Glomerular visceral epithelial cell (primary cell): ENCODE data around the gene ABLIM1.

Experiments used
- DNase-seq: peaks from one replicate; pipeline ENCODE4 v3.0.0-alpha.2; 2016; ENCODE audit errors: extremely low spot score

The ABLIM1 gene

DNA sequence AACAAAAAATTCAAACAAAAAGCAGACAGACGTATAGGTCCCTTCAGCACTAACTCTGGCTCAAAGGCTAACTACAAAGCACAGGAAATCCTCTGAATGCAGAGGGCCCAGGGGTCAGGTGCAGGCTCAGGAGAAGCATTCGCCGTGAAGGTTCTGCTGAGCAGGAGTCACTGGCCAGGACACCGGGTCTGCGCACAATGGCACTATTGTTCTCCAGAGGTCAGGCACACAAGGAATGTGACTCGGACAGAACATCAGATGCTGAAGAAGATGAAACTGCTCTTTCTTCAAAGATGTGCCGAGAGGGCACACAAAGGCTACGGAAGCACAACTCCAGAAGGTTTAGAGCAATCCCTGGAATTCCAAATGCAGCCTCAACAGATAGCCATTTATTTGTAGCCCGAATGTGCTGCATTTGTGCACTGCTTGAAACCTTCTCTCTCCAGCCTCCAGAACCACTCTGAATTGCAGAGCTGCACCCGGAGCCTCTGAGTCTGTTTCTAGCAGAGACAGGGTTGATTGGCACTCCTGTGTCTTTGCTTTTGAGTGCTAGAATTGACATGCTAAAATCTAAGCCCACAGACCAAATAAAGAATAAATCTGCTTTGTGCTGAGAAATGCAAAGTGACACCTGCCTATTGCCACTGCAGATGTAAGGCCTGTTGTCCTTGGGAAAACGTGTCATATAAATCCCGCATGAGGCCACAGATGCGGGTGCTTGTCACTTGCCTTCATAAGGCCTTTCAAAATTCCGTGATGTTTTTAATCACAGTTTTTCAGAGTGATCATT lies 168.4 kb downstream of the ABLIM1 start:
- no peak for DNase-seq

DNA sequence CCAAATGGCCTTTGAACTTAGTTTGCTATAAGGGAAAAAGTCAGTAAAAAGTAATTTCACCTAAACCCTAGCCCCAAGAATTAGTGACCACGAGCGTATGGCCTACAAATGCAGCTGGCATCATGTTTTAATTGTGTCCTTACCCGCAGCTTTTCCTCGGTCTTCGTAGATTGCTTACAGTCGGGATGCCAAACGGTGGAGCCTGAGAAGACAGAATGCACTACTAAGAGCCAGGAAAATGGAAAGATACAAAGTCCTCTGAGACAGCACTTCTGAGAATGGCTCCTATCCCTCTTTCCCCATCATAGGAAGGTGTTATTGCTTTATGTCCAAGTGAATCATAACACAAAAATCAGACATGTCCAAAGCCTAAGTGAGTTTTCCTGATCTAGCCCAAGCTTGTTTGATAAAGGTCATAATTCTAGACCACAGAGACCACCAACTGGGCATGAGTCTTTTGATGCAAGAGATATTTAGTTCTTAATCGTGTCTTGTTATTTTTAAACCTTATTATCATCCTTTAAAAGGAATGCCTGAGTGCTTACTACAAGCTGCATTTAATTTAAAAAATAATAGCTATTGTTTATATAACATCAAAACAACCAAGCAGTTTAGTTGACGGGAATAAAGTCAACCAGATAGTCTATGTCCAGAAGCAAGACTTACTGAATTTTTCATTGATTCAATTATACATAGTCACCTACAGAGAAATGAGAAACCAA lies 170.1 kb downstream of the ABLIM1 start:
- DNase-seq: peak; percentile 8

DNA sequence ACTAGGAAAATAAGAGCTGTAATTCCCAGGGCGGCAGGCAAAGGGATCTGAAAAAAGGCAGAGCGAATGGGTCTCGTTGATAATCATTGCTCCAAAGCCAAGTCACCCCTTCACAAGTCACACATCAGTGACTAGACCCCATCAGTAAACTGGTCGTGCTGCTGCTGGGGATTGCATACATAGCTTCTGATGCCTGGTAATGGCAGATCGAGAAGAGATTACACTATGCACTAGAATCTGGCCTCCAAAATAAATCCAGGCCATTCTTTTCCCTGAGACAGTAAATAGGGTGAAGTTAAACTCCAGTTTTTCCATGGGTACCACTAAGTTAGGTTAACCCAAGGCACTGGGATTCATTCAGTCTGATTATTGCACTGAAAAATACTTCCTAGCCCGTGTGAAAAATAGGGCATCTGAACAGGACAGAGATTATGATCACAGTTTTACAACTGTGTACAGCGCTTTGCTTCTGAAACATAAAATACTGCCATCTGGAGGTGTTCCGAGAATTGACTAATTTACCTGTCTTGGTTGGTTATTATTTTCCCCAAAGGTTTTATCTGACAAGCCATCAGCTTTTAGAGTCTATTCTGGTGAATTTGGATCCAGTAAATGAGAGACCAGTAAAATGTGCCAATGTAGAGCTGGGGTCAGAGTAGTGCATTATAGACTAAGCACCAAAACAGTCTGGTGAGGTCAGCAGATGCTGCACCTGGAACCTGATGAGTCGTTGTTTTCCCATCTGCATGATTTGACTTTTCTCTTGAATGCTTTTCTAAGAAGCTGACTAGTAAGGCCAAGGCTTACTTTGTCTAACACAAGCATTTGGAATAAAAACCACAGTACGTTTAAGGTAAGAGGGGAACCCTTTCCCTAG lies 170.9 kb downstream of the ABLIM1 start:
- DNase-seq: peak; percentile 54

DNA sequence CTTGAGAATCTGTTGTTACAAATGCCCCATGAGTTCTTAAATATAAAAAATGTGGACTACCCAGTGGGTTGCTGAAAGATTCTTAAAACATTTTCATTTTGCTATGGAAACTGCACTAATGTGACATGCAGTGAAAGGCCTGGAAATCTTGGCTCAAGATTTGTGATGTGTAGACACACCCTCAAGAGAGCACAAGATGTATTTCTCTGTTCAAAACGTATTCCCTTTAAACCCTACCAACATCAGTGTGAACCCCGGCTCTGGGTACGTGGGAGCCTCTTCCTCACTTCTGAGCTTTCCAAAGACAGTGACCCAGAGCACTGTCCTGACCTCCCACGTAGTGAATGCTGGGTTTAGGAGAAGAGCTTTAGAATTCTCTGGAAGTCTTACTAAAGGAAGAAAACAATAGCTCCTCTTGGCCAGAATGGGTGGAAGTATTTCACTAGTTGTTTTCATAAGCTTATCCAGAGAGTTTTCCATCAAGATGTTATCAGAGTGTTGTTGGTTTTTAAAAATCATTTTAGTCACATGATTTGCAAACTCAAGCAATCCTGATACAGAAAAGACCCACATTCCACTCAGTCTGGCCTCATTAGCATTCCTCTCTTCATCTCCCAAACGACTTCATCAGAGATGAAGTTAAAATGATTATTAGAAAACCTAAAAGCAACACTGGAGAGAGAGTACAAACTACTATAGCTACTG lies 172.2 kb downstream of the ABLIM1 start:
- no peak for DNase-seq

DNA sequence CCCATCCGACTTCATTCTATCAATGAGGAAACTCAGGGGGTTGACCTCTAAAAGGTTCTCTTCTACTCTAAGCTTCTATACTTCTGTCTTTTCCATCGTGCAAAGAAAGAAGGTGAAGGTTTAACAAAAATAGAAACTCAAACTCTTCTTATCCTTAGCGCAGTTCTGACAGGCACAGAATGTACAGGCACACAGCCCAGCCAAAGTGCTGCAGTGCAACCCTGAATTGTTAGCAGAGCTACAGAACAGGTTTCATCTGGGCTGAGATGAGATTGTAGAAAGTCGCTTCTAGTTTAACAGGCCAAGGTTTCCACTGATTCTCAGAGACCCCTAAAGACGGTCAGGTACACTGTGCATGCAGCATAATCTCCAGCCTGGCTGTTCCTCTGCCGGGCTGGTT lies 174.5 kb downstream of the ABLIM1 start:
- DNase-seq: no peak

DNA sequence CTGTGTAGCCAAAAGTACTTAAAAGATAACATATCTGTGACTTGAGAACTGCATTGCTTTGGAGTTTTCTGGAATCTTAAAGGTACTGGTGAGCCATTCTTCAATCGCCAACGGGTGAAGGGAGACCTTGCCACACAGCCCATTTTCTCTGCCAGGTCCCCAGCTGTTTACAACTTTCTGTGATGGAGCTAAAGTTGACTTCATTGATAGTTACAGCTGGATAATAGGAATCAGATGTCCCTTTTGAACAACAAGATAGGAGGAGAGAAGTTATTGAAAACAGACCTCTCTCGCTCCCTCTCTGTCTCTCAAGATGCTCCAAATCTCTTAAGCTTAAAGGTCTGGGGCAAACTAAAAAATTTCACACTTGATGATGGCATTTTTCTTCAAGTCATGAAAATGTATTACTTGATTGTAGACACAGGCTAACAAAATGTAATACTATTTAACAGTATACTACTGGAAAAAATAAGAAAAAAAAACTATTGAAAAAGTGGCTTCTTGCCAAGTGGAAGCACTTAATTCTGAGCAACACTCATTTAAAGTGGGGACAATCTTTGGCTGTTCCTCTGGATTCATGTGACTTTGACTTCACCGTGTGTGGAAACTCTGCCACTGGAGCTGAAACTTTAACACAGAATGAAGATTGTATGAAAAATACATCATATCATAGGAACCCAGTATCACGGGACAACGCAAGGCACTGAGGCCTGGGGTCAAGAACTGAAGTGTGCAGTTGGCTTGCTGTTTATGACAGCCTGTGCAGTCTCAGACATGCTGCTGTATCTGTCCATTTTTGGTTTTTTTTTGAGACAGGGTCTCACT lies 175.4 kb downstream of the ABLIM1 start:
- no peak for DNase-seq

DNA sequence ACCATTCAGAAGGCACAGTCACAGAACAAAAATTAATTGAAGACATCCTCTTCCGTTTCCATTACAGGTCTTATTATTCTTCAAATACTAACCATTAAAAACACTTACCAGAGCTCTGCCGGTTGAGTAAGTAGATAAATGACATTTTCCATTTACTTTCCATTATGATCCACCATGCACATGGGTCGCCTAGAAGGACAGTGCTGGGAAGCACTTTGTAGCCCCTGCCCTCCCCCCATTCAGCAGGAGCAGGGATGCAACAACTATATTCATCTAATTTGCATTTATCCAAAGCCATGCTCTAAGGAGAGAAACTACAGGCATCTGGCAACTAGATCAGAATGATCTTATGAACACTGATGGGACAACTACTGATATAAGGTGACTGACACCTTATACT lies 177.0 kb downstream of the ABLIM1 start:
- DNase-seq: no peak

DNA sequence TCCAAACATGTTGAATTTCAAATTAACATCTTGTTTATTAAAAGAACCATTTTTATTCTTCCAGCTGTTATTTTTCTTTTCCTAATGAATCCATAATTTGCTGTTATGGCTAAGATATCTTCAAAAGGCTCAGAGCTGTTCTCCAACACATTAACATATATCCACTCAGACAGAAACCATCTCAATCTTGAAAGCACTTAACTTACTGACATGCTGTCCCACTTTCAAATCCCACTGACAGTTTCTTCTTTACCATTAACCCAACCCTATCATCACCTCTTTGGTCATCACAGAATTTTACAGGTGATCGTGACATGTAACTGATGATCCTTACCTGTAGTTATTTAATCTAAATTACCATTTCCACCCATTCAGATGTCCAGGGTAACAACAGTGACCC lies 178.2 kb downstream of the ABLIM1 start:
- DNase-seq: no peak

DNA sequence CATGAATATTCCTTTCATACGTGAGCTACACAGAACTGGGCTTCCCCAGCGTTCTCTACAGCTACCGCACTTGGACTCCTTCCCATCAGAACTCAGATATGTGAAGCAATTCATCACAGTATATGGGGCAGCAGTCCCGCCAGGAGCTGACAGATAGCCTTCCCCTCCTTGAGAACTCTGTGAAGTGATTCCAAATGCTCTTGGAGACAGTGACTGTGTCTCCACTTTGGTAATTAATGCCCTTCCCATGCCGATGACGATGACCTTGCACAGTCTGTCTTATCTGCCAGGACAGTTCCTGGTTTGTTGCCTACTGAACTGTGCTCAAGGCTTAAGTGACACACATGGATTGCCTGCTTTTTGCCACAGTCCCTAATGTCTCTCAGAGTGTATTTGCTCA lies 178.8 kb downstream of the ABLIM1 start:
- no peak for DNase-seq

DNA sequence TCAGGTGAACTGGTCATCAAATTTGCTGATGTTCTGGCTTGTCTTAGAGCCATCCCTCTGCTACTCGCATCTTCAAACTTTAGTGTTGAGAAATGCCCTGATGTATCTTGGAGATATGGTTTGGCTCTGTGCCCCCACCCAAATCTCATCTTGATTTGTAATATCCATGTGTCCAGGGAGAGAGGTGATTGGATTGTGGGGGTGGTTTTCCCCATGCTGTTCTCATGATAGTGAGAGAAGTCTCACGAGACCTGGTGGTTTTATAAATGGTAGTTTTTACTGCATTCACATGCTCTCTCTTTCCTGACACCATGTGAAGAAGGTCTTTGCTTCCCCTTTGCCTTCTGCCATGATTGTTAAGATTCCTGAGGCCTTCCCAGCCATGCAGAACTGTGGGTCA lies 179.8 kb downstream of the ABLIM1 start:
- DNase-seq: no peak

DNA sequence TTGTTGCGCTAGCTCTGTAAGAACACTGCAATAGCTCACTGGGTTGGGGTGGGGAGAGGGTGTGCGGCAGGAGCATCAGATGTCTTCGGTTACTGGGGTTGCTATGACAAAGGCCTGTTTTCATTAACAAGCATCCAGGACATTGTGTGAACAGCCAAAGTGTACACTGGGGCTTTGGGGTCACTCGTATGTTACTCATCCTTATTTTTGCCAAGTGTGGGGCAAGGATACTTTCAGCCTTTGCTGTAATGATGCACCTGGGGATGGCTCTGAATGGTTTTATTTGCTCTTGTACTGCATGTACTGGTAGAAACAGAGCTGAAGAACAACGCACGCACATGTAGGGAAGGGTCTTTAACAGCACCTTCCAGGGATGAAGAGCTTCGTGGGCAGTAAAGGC lies 180.8 kb downstream of the ABLIM1 start:
- DNase-seq: no peak

DNA sequence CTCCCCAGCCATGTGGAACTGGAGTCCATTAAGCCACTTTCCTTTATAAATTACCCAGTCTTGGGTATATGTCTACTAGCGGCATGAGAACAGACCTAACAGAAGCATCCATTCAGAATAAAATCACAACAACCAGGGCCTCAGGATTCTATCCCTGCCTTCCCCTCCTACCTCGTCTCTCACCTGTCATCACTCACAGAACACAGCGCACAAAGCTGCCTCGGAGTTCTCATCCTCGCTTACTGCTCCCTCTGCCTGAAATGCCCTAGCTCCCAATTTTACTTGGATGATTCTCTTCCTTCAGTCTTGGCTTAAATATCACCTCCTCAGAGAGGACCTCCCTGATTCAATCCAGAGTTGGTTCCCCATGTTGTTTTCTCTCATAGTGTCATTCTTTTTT lies 183.1 kb downstream of the ABLIM1 start:
- no peak for DNase-seq

DNA sequence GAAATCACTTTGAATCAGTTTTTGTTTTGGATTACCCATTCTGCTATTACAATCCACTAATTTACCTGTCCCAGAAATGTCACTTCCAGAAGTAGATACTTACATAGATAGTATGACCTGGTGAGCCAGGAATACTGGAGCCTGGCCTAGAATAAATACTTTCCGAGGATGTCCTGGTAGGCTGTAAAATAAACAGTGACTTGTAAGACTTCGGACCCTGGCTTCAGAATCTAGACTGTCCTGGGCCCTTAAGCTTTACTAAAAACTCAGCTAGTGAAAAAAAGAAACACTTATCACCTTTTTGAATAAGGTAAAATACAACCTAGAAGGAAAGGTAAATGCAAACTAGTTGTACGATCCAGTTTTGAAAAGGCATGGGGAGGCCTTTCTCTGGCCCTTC lies 184.3 kb downstream of the ABLIM1 start:
- no peak for DNase-seq

DNA sequence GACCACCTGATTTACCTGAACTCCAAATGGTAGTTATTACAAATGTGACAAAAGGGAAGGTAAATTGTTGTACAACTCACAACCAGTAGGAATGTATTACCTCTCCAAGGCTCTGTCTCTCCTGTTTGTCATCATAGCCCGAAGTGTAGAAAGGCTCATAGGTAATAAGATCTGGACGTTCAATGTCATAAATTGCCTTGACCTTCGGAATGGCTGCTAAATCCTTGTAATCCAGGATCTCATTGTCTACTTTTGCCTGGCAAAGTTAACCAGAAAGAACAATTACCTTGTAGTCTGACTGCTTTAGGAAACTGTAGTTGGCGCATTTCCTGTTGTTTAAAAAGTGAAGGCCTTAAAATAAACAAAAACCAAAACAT lies 185.2 kb downstream of the ABLIM1 start:
- DNase-seq: no peak

DNA sequence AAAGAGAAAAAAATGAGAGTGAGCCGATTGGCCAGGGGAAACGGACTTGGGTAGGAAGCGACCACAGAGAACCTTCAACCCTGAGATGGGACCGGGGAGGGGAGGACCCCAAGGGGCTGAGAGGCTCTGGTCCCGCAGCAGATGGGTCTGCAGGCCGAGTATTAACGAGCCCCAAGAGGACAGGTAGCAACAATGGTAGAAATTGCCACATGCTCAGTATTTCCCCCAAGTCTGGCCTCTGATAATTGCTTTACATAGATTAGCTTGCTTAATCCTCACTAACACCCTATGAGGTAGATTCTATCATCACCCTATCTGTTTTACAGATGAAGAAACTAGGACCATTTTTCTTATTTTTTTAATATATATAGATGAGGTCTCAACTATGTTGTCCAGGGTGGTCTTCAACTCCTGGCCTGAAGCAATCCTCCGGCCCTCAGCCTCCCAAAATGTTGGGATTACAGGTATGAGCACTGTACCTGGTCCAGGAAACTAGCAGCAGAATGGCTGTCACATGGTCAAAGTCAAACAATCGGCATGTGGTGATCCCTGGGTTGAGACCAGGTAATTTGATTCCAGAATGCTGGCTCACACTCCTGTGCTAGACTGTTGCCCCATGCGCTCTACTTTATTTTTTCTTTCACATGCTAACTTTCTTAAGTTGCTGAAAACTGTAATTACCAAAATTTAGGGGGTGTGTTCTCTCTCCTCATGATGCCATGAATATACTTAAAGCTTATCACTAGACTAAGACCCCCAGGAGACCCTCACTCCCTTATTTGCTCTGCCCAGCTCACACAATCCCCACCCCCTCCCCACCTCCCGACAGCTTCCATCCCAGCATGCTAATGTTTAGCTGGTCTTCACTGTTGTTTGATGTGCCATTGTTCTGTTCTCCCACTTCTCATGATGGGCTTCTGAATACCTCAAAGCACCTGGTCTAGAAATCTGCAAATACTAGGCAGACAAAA lies 185.9 kb downstream of the ABLIM1 start:
- no peak for DNase-seq

DNA sequence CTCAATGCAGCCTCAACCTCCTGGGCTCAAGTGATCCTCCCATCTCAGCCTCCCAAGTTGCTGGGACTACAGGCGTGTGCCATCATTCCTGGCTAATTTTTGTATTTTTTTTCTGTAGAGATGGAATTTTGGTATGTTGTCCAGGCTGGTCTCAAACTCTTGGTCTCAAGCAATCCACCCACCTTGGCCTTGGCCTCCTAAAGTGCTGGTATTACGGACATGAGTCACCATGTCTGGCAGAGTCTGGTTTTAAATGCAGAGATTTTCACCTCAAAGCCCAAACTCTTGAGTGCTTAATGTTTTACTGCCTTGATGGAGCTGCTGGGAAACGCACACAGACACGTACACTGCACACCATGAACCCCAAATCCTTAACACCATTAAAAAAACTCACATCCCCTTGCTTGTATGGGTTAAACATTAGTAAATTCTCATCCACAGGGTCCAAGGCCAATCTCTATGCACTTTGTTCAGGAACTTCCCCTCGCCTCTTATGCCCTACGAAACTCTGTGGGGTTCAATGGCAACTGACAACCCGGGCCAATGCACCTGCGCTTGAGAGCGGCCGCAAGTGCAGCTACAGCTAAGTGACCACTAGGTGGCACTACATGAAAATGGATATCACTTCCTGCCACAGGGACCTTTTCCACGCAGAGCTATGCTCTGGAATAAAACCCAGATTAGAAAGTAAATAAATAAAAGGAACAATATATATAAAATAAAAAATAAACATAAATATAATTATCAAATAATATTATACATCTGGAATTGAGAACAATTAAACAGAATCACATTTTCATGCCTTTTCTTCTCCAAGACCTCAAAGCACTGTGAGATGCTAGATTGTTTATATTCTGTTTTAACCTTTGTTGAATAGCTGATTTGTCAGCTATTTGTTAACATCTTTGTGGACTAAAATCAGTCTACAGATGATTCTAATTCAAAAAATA lies 186.8 kb downstream of the ABLIM1 start:
- DNase-seq: peak; percentile 72

DNA sequence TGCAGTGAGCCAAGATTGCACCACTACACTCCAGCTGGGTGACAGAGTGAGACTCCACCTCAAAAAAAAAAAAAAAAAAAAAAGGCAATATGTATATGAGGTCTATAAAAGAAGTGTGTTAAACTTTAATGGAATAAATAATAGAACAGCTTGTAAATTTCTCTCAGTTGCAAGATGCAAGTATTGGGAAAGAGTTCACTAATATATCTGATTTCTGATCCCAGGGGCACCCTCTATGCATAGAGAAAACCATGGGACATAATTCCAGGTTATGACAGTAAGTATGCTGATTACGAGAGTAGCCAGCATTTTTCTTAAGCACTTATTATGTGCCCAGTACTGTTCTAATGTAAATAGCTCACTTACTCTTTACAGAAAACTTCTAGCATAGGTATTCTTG lies 187.7 kb downstream of the ABLIM1 start:
- DNase-seq: no peak

DNA sequence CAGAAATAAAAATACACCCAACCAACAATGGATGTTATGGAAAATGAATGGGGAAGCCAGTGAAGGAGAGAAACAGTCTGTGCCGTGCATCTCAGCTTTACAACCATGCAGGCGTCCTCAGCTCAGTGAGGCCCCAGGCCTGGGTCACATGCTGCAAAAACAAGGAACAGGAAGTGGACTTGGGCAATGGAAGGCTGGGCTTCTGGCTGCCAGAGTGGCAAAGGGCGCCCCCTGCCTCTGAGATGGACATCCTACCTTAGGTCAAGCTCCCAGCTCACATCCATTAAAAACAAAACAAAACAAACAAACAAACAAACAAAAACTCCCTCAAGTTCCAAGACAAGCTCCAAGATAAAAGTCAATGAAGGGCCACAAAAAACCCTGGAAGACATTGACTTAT lies 199.1 kb downstream of the ABLIM1 start:
- peak; percentile 43 for DNase-seq
